ENCODE measurements around the gene NASP. TPM values are rescaled to one million over a fixed set of nuclear protein-coding genes. Genes with fewer than 3 reads are reported as not detected.

NASP gene
- total and polyA plus RNA-seq, 2 experiments from 2014 or later: 294 to 1,039 TPM

DNA sequence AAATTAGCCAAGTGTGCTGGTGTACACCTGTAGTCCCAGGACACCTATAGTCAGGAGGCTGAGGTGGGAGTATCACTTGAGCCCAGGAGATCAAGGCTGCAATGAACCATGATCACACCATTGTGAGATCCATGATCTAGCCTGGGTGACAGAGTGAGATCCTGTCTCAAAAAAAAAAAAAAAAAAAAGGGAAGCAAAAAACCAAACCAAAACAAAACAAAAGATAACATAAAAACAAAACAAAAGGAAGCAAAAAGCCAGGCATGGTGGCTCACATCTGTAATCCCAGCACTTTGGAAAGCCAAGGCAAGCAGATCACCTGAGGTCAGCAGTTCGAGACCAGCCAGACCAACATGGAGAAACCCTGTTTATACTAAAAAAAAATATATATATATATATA is 42.6 kb upstream of the NASP start:
- Histone ChIP-seq H3K79me2 (replicated peaks; ENCODE audit: insufficient read depth) (no peaks in the 10 kb centered on the region), H3K27ac (ENCODE audit: low read depth) (no peak overlapping the region), H3K4me2 (no peak overlapping the region), H3K4me1 (ENCODE audit: insufficient read depth) (peaks cover 8% of the 10 kb centered on the region; the same call in 1 of the 2 replicates), H3K36me3 (ENCODE audit: insufficient read depth) (no peaks in the 10 kb centered on the region), H3K9me2 (ENCODE audit: insufficient read depth) (no peaks in the 10 kb centered on the region), H4K20me1 (replicated peaks; ENCODE audit: insufficient read depth) (no peaks in the 10 kb centered on the region), H3F3A (replicated peaks; ENCODE audit: low read depth) (0 out of 2 replicates have a peak, but pooled peaks cover 5% of the 10 kb centered on the region), H3K27me3 (ENCODE audit: insufficient read depth) (no peaks in the 10 kb centered on the region), H2AFZ (no peak overlapping the region; the same call in 1 of the 2 replicates), H3K4me3 (no peak overlapping the region)
- no peaks in the 10 kb centered on the region for H3K9me3 Mint-ChIP-seq
- no peak overlapping the region for H3K27ac Mint-ChIP-seq
- ATAC-seq (no peak), DNase-seq (ENCODE audit: low spot score) (no peak)
- H3K27me3 Mint-ChIP-seq (ENCODE audit: insufficient read depth, low read depth, poor library complexity): no peaks in the 10 kb centered on the region
- H3K36me3 Mint-ChIP-seq (ENCODE audit: low read depth): no peaks in the 10 kb centered on the region; the same call in 2 of the 3 replicates
- no peak for TF ChIP-seq ZNF114 (CRISPR knock-in tag; IDR thresholded peaks at IDR 0.05)
- TF ChIP-seq, protein P1, sequence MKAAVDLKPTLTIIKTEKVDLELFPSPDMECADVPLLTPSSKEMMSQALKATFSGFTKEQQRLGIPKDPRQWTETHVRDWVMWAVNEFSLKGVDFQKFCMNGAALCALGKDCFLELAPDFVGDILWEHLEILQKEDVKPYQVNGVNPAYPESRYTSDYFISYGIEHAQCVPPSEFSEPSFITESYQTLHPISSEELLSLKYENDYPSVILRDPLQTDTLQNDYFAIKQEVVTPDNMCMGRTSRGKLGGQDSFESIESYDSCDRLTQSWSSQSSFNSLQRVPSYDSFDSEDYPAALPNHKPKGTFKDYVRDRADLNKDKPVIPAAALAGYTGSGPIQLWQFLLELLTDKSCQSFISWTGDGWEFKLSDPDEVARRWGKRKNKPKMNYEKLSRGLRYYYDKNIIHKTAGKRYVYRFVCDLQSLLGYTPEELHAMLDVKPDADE (IDR thresholded peaks at IDR 0.05): no peak
- no peak for TF ChIP-seq ZNF331 (CRISPR knock-in tag; IDR thresholded peaks at IDR 0.05; ENCODE audit: low read depth)
- no peak for TF ChIP-seq NANOG (IDR thresholded peaks at IDR 0.05; ENCODE audit: borderline replicate concordance)
- TF ChIP-seq, protein P2, sequence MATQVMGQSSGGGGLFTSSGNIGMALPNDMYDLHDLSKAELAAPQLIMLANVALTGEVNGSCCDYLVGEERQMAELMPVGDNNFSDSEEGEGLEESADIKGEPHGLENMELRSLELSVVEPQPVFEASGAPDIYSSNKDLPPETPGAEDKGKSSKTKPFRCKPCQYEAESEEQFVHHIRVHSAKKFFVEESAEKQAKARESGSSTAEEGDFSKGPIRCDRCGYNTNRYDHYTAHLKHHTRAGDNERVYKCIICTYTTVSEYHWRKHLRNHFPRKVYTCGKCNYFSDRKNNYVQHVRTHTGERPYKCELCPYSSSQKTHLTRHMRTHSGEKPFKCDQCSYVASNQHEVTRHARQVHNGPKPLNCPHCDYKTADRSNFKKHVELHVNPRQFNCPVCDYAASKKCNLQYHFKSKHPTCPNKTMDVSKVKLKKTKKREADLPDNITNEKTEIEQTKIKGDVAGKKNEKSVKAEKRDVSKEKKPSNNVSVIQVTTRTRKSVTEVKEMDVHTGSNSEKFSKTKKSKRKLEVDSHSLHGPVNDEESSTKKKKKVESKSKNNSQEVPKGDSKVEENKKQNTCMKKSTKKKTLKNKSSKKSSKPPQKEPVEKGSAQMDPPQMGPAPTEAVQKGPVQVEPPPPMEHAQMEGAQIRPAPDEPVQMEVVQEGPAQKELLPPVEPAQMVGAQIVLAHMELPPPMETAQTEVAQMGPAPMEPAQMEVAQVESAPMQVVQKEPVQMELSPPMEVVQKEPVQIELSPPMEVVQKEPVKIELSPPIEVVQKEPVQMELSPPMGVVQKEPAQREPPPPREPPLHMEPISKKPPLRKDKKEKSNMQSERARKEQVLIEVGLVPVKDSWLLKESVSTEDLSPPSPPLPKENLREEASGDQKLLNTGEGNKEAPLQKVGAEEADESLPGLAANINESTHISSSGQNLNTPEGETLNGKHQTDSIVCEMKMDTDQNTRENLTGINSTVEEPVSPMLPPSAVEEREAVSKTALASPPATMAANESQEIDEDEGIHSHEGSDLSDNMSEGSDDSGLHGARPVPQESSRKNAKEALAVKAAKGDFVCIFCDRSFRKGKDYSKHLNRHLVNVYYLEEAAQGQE (IDR thresholded peaks at IDR 0.05; ENCODE audit: unreplicated experiment): no peak
- no peak for TF ChIP-seq JUNB (IDR thresholded peaks at IDR 0.05; ENCODE audit: unreplicated experiment)
- no peak for TF ChIP-seq EZH2phosphoT487 (IDR thresholded peaks at IDR 0.05; ENCODE audit: unreplicated experiment)
- TF ChIP-seq, protein P3, sequence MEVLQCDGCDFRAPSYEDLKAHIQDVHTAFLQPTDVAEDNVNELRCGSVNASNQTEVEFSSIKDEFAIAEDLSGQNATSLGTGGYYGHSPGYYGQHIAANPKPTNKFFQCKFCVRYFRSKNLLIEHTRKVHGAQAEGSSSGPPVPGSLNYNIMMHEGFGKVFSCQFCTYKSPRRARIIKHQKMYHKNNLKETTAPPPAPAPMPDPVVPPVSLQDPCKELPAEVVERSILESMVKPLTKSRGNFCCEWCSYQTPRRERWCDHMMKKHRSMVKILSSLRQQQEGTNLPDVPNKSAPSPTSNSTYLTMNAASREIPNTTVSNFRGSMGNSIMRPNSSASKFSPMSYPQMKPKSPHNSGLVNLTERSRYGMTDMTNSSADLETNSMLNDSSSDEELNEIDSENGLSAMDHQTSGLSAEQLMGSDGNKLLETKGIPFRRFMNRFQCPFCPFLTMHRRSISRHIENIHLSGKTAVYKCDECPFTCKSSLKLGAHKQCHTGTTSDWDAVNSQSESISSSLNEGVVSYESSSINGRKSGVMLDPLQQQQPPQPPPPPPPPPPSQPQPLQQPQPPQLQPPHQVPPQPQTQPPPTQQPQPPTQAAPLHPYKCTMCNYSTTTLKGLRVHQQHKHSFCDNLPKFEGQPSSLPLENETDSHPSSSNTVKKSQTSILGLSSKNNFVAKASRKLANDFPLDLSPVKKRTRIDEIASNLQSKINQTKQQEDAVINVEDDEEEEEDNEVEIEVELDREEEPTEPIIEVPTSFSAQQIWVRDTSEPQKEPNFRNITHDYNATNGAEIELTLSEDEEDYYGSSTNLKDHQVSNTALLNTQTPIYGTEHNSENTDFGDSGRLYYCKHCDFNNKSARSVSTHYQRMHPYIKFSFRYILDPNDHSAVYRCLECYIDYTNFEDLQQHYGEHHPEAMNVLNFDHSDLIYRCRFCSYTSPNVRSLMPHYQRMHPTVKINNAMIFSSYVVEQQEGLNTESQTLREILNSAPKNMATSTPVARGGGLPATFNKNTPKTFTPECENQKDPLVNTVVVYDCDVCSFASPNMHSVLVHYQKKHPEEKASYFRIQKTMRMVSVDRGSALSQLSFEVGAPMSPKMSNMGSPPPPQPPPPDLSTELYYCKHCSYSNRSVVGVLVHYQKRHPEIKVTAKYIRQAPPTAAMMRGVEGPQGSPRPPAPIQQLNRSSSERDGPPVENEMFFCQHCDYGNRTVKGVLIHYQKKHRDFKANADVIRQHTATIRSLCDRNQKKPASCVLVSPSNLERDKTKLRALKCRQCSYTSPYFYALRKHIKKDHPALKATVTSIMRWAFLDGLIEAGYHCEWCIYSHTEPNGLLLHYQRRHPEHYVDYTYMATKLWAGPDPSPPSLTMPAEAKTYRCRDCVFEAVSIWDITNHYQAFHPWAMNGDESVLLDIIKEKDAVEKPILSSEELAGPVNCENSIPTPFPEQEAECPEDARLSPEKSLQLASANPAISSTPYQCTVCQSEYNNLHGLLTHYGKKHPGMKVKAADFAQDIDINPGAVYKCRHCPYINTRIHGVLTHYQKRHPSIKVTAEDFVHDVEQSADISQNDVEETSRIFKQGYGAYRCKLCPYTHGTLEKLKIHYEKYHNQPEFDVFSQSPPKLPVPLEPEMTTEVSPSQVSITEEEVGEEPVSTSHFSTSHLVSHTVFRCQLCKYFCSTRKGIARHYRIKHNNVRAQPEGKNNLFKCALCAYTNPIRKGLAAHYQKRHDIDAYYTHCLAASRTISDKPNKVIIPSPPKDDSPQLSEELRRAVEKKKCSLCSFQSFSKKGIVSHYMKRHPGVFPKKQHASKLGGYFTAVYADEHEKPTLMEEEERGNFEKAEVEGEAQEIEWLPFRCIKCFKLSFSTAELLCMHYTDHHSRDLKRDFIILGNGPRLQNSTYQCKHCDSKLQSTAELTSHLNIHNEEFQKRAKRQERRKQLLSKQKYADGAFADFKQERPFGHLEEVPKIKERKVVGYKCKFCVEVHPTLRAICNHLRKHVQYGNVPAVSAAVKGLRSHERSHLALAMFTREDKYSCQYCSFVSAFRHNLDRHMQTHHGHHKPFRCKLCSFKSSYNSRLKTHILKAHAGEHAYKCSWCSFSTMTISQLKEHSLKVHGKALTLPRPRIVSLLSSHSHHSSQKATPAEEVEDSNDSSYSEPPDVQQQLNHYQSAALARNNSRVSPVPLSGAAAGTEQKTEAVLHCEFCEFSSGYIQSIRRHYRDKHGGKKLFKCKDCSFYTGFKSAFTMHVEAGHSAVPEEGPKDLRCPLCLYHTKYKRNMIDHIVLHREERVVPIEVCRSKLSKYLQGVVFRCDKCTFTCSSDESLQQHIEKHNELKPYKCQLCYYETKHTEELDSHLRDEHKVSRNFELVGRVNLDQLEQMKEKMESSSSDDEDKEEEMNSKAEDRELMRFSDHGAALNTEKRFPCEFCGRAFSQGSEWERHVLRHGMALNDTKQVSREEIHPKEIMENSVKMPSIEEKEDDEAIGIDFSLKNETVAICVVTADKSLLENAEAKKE (CRISPR knock-in tag; IDR thresholded peaks at IDR 0.05): no peak
- TF ChIP-seq POLR2AphosphoS5 (IDR thresholded peaks at IDR 0.05; ENCODE audit: low read depth): no peak
- TF ChIP-seq CREB1 (CRISPR knock-in tag; IDR thresholded peaks at IDR 0.05; ENCODE audit: low read depth): no peak
- TF ChIP-seq, protein P4, sequence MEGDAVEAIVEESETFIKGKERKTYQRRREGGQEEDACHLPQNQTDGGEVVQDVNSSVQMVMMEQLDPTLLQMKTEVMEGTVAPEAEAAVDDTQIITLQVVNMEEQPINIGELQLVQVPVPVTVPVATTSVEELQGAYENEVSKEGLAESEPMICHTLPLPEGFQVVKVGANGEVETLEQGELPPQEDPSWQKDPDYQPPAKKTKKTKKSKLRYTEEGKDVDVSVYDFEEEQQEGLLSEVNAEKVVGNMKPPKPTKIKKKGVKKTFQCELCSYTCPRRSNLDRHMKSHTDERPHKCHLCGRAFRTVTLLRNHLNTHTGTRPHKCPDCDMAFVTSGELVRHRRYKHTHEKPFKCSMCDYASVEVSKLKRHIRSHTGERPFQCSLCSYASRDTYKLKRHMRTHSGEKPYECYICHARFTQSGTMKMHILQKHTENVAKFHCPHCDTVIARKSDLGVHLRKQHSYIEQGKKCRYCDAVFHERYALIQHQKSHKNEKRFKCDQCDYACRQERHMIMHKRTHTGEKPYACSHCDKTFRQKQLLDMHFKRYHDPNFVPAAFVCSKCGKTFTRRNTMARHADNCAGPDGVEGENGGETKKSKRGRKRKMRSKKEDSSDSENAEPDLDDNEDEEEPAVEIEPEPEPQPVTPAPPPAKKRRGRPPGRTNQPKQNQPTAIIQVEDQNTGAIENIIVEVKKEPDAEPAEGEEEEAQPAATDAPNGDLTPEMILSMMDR (conservative IDR thresholded peaks at IDR 0.05; ENCODE audit: low read depth in 2 of 2): no peak
- no peak for TF ChIP-seq EZH2 (IDR thresholded peaks at IDR 0.05; ENCODE audit: low read depth, unreplicated experiment)
- TF ChIP-seq STAT1 (IDR thresholded peaks at IDR 0.05; ENCODE audit: unreplicated experiment): no peak
- H3K4me3 Mint-ChIP-seq: no peak overlapping the region
- peaks cover 19% of the 10 kb centered on the region; the same call in 2 of the 3 replicates for H3K4me1 Mint-ChIP-seq
